Measurements from ENCODE around the gene TCEAL7.
"Not testable (repeated sequence)": the region's sequence is repeated elsewhere in the genome, so short reads cannot be mapped to it uniquely, and the experiment has no call there.

Gene TCEAL7

DNA sequence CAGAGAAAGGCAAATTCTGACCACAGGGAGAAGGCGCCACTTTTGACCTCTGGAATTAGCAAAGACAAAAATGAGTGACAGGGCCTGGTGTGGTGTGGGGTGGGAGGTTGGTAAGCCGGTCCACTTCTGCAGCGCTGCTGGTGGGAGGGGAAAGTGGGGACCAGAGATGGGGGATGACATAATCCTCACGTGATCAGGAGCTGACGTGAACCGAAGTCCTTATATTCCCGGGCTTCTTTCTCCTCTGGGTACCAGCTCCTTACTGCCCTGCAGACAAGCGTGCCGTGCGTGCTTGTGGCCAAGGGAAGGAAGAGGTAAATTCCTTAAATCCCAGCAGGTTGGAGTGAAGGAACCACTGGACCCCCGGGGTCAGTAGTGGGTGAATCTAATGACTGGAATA, at the start of gene TCEAL7:
TCEAL7 (plus strand) TSS at position 249 of the 400 bp plus-strand sequence. CDS start 1,165 bp downstream, outside the sequence.
- peak in 12 of 14 donors; percentile 4 to 81 (median 40) for DNase-seq

DNA sequence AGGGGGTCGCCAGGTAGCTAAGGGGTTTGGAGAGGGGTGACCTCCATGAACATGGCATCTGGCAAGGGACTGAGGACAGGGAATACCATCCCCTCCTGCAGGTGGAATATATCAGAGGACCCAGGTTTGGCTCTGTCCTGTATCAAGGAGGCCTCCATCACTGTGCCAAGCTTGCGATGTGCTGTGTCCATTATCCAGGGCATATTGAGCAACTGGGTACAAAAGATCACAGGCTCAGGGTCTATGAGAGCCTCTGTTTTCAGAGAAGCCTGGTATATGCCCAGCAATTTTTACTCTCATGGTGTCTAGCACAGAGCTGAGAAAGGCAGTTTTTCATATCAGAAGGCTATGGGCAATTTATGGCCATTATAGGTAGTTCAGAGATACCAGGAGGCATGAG, 36.9 kb upstream of the TCEAL7 start:
- no peak for DNase-seq

- DNase-seq, result no peak
These were observed 25.3 kb upstream of the TCEAL7 start for GRCh38 chrX:103304705-103305104.

- DNase-seq, result not testable (repeated sequence)
These were observed 24.4 kb upstream of the TCEAL7 start for GRCh38 chrX:103305666-103306065.

GRCh38 chrX:103309860-103310554, 20.0 kb upstream of the TCEAL7 start:
- peak in 2 of 14 donors; percentile 2 to 11 for DNase-seq

- DNase-seq, result peak in 13 of 14 donors; percentile 4 to 86 (median 46)
These were observed 19.3 kb upstream of the TCEAL7 start, which contains the start of gene BEX2 for GRCh38 chrX:103310555-103311398. Gene BEX2 (minus strand): TSS chrX:103310990. CDS start chrX:103309976, 1,014 bp downstream.

DNA sequence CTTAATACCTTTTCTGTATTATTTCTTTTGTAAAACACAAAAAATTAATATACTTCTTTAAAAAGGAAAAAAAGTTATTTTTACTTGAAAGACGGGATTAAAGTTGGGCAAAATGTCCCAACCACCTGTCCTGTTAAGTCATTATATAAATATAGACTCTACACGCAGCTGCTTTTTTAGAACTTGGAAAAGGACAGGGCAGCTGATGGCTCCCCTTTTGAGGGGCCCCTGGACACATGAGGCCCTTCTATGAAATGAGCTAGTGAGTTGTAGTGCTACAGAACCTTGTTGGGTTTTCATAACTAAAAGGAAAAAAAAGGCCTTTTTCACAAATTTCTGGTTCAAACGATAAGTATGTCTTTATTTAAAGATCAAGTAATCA, 18.6 kb upstream of the TCEAL7 start:
- no peak for DNase-seq

DNA sequence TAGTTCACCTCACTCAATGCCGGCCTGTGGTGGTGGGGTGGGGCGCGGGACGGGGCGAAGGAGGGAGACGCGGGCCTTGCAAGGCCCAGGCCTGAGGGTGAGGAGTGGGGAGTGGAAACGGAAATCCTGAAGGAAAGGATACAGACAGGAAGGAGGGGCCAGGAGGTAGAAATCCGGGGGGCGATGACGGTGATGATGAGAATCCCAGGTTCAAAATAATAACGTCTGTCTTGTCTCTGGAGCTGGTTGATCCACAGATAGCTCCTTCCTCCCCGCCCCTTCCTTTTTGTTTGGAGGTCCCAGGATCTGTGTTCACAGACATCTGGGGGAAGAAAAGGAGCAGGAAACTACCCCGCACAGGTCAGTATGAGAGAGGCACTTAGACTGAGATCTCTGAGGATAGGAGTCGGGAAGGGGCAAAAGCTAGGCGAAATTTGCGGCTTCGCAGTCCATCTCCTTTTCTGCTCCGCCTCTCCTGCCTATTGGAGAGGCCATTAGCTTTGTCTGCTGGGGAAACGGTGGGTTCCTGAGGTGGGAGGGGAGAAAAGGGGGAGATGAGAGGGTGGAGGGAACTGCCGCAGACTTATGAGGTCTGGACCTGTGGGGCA, 746 bp downstream of the TCEAL7 start:
- DNase-seq, result peak in 4 of 14 donors; percentile 7 to 39 (median 22)

DNA sequence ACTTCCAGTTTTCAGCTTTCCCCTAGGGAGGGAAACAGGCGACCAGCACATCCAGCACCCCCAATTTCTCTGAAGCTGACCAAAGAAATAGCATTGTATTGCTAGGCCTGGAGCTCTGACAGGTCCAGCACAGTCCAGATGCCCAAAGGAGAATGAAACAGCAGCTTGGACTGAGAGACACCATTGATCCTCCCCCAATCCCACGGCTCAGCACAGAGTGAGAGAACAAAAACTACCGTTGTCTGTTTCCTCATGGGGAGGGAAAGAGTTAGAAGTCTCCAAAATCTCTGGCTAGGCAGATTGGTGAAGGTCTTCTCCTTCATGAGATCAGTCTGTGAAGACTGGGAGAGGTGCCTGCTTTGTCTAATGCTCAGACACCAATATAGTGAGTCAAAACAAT, 8.6 kb downstream of the TCEAL7 start:
- peak in 2 of 14 donors; percentile 13 to 23 for DNase-seq

- DNase-seq, result peak in 3 of 14 donors; percentile 1 to 7 (median 4)
These were observed 13.1 kb downstream of the TCEAL7 start for GRCh38 chrX:103343105-103343504.

DNA sequence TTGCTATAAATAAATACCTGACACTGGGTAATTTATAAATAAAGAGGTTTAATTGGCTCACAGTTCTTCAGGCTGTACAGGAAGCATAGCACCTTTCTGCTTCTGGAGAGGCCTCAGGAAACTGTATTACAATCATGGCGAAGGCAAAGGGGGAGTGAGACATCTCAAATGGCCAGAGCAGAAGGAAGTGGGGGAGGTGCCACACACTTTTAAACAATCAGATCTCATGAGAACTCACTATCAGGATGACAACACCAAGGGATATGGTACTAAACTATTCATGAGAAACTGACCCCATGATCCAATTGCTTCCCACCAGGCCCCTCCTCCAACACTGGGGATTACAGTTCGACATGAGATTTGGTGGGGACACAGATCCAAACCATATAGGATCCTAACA, 14.6 kb downstream of the TCEAL7 start:
- no peak for DNase-seq

DNA sequence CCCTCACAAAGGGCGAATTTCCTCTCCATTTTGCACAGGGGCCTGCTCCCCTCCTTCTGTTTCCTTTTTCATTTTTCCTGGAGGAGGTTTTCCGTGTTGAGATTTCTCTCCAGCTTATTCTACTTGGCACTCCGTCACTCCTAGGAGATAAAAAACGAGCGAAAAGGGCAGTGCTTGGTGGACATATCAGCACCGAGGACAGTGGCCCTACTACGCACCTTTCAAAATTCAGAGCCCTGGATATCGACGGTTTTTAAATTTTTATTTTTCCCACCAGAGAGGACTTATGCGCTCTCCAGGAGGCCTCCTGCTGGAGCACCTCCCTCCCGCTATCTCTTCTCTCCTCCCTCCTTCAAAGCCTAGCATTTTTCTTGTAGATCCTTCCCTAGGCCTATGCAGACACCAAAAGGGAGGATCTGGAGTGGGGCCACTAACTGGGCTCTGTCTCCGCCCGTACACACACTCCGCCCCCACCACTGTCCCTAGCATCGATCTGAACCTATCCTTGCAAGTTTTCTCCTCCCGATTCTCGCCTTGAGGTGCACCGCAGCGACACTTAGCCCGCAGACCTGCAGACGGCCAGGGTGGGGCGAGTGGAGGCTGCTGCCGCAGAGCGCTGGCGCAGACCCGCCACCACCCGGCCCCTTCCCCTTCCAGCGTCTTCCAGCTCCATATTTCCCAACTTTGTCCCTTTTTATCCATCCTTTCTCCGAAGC, 17.8 kb downstream of the TCEAL7 start:
- DNase-seq, result no peak

DNA sequence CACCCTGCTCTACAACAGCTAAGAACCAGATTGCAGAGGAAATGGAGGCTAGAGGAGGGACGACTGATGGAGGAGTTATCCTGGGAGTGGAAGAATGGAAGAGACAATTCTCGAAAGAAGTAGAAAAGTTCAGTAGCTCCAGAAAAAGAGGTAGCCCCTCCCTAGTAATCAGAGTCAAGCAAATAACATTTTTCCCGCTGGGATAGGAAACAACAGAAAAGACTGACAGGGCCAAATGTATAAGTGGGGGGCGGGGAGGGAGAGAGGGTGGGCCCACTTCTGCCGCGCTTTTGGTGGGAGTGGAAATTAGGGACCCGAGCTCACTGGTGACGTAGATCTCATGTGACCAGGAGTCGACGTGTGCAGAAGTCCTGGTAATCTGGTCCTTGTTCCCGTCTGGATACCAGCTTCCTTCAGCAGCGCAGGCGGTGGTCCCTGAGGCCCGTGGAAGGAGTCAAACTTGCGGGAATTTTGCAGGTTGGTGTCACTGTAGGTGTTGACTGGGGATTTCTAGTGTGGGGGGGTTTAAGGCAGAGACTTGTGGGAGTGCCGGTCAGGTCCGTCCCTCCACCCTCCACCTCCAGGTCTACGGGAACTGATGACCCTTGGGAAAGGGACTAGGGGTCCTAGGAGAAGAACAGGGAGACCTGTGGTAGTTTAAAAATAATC, 26.2 kb downstream of the TCEAL7 start, which contains the start of gene TCEAL9:
TCEAL9 (plus strand) TSS at position 377 of the 669 bp plus-strand sequence. CDS start 1,179 bp downstream, outside the sequence.
- peak in 11 of 14 donors; percentile 4 to 60 (median 38) for DNase-seq

- peak in 5 of 14 donors; percentile 7 to 42 (median 10) for DNase-seq
These were observed 26.8 kb downstream of the TCEAL7 start for GRCh38 chrX:103356858-103357257.

GRCh38 chrX:103357871-103358270, 27.8 kb downstream of the TCEAL7 start:
- no peak for DNase-seq

GRCh38 chrX:103359605-103360004, 29.6 kb downstream of the TCEAL7 start:
- DNase-seq, result not testable (repeated sequence)

GRCh38 chrX:103360092-103360491, 30.1 kb downstream of the TCEAL7 start:
- DNase-seq, result no peak

- no peak for DNase-seq
These were observed 30.9 kb downstream of the TCEAL7 start for GRCh38 chrX:103360916-103361315.

DNA sequence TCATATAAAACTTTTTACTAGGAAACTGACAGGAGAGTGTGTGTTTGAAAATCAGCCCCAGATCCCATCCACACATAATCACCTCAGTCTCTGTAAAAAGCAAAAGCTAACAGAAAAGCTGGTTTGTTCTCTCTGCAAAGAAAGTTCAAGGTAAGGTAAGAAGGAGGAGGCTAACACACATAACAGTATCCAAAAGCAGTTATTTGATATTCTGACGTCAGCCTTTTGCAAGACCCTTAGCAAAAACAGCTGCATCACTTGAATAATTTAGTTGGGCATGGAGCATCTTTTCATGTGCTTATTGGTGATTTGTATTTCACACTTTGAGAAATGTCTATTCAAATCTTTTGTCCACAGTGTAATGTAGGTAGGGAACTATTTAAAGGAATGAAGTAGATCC, 31.8 kb downstream of the TCEAL7 start:
- no peak for DNase-seq

GRCh38 chrX:103362474-103362873, 32.4 kb downstream of the TCEAL7 start:
- no peak for DNase-seq

- DNase-seq, result no peak
These were observed 33.0 kb downstream of the TCEAL7 start for GRCh38 chrX:103363046-103363445.

GRCh38 chrX:103367502-103367901, 37.5 kb downstream of the TCEAL7 start:
- DNase-seq, result no peak
